GM18870 (cell line): ENCODE data around the gene RHOT1.
"Not testable (repeated sequence)": the region's sequence is repeated elsewhere in the genome, so short reads cannot be mapped to it uniquely, and the experiment has no call there.

Experiments used
- ATAC-seq: cut with Tn5 transposase; IDR thresholded peaks from one replicate; pipeline ENCODE4 v1.9.1; 2021; ENCODE audit warnings: moderate library complexity; ENCODE audit not compliant: unreplicated experiment

The RHOT1 gene

DNA sequence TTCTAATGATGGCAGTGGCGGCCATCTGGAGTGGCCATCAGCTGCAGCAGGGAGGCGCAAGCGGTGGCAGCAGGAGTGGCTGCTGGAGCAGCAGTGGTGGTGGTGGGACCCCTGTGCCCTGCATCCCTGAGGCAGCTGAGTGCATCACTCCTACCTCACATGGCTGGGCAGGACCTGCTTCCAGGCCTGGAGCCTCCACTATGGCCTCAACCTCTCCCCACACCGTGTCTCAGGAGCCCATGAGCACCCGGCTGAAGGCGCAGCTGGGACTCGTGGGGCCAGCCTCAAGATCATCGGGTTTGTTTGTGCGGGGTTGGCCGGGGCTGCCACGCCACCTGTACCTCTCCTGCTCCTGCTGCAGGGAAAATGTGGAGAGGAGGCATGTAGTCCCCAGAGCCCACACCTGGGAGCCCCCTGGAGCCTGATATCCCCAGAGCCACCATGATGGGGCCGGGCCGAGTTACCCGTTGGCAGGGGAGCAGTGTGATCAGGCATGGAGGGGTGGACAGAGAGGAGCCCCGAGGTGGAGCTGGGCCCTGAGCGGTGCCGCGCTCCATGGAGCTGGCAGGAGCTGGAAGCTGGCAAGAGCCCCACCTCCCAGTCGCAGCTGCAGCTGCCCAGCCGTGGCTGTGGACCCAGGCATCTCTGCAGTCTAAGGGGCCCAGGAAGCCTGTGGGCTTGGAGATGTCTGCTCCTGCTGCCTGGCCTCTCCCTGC, 16.7 kb downstream of the RHOT1 start:
- ATAC-seq = no peak

DNA sequence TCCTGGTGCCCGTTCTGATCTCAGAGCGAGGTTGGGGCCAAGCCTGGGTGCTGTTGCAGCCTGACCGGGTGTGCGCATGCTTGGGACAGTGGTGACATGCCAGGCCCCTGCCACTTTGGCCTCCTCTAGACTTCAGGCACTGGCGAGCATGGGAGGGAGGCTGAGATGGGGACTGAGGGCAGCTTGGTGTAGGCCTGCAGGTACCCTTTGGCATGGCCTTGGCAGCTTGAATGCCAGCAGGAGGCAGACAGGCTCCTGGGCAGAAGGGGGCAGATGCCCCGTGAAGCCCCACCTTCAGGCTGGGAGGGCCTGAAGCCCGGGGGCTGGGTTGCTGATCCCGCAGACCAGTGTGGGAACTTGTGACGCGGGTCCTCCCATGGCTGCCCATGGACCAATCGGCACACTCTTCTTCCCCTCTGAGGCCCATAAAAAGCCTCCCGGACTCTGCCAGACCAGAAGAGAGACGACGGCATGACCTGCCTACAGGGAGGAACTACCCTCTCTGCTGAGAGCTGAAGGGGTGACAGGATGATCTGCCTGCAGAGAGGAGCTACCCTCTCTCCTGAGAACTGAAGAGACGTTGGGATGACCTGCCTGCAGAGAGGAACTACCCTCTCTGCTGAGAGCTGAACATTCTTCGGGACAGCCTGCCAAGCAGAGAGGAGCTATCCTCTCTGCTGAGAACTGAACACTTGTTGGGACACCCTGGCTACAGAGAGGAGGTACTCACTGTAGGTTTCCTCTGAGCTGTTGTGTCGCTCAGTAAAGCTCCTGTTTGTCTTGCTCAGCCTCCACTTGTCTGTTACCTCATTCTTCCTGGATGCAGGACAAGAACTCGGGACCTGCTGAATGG, 17.5 kb downstream of the RHOT1 start:
- ATAC-seq = no peak

DNA sequence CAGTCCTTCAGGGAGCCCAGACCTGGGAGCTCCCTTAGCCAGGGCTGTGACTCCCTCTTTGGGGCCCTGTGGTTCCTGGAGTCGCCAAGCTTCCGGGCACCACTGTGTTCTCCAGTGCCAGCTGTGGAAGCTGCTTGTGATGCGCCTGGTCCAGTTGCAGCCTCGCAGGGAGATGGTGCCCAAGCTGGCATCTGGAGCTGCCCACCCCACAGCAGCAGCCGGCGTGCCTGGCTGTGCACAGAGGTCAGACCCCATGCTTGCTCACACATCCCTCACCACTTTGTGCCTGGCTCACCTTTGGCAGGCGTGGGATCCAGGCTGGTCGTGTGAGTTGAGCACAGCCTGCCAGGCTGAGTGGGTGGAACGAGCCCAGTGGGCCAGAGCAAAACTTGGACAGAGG, 18.2 kb downstream of the RHOT1 start:
- ATAC-seq = no peak

DNA sequence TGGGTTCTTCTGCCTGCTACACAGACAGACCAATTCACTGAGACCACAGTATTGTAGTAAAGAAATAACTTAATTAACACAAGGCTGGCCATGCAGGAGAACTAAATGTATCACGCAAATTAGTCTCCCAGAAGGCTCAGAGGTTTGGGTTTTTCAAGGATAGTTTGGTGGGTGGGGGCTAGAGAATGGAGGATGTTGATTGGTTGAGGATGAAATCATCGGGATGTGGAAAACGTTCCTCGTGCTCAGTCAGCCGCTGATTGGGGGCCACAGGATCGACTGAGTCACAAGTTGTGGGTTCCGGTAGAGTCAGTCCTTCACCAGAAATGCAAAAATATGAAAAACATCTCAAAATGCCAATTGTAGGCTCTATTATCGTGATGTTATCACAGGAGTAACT, 18.7 kb downstream of the RHOT1 start:
- no peak for ATAC-seq

DNA sequence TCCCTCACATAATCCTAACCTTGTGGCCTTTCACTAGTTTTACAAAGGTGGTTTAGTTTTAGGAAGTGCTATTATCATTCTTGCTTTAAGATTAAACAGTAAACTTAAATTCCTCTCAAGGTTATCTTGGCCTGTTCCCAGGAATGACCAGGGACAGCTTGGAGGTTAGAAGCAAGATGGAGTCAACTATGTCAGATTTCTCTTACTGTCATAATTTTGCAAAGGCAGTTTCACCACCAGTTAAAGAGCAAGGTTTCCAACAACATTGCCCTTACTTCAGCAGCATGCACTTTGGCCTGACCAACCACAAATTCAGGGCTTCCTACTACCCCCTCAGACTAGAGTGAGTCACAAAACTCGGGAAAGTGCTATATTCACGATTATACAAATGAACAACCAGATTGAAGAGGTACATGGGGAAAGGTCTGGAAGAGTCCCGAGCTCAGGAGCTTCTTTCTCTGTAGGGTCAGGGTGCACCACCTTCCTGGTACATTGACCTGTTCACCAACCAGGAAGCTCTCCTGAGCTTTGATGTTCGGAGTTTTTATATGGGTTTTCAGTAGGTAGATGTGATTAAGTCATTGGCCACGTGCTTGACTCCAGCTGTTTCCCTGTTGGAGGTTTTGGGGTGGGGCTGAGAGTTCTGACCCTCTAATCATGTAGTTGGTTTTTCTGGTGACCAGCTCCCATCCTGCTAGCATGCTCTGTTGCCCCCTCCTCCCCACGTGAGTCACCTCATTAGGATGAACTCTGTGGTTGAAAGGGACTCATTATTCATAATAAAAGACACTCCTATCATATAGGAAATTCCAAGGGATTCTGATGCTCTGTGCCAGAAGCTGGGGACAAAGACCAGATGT, 19.4 kb downstream of the RHOT1 start:
- no peak for ATAC-seq

DNA sequence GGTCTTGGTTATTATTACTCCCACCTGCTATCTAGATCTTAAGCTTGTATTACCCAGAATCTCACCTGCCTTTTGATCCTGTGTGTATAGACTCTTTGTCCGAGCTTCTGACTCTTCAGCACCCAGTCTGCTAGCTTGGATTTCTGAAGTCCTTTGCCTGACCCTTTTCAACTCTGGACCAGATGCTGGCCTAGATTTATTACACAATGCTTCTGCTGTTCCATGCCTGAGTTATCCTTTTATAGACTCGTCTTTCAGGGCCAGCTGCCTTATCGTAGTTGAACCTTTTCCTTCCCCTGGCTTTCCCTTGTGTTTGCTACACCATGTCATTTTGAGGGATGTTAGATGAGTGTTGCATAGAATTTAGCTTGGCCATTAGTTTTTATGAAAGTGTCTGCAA, 32.6 kb downstream of the RHOT1 start:
- ATAC-seq = no peak

DNA sequence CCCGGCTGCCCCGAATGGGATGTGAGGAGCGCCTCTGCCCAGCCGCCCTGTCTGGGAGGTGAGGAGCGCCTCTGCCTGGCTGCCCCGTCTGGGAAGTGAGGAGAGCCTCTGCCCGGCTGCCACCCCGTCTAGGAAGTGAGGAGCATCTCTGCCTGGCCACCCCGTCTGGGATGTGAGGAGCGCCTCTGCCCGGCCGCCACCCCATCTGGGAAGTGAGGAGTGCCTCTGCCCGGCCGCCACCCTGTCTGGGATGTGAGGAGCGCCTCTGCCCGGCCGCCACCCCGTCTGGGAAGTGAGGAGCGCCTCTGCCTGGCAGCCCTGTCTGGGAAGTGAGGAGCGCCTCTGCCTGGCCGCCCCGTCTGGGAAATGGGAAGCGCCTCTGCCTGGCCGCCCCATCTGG, 36.4 kb downstream of the RHOT1 start:
- not testable (repeated sequence) for ATAC-seq

DNA sequence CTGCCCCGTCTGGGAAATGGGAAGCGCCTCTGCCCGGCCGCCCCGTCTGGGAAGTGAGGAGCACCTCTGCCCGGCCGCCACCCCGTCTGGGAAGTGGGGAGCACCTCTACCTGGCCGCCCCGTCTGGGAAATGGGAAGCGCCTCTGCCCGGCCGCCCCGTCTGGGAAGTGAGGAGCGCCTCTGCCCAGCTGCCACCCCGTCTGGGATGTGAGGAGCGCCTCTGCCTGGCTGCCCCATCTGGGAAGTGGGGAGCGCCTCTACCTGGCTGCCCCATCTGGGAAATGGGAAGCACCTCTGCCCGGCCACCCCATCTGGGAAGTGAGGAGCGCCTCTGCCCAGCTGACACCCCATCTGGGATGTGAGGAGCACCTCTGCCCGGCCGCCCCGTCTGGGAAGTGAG, 36.8 kb downstream of the RHOT1 start:
- not testable (repeated sequence) for ATAC-seq

DNA sequence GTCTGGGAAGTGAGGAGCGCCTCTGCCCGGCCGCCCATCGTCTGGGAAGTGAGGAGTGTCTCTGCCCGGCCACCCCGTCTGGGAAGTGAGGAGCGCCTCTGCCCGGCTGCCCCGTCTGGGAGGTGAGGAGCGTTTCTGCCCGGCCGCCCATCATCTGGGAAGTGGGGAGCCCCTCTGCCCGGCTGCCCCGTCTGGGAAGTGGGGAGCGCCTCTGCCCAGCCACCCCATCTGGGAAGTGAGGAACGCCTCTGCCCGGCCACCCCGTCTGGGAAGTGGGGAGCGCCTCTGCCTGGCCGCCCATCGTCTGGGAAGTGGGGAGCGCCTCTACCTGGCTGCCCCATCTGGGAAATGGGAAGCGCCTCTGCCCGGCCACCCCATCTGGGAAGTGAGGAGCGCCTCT, 37.2 kb downstream of the RHOT1 start:
- ATAC-seq = not testable (repeated sequence)

DNA sequence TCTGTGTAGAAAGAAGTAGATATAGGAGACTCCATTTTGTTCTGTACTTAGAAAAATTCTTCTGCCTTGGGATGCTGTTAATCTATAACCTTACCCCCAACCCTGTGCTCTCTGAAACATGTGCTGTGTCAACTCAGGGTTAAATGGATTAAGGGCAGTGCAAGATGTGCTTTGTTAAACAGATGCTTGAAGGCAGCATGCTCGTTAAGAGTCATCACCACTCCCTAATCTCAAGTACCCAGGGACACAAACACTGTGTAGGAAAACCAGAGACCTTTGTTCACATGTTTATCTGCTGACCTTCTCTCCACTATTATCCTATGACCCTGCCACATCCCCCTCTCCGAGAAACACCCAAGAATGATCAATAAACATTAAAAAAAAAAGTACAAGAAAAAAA, 38.0 kb downstream of the RHOT1 start:
- not testable (repeated sequence) for ATAC-seq

DNA sequence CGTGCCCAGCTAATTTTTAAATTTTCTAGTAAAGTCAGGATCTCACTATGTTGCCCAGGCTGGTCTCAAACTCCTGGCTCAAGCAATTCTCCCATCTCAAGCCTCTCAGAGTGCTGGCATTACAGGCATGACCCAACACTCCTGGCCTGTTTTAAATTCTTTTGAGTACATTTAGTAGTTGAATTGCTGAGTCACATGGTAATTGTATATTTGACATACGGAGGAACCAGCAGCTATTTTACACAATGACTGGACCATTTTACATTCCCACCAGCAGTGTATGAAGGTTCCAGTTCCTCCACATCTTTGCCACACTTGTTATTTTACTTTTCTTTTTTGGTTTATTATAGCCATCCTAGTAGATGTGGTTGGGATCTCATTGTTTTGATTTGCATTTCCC, 43.6 kb downstream of the RHOT1 start:
- ATAC-seq = no peak

DNA sequence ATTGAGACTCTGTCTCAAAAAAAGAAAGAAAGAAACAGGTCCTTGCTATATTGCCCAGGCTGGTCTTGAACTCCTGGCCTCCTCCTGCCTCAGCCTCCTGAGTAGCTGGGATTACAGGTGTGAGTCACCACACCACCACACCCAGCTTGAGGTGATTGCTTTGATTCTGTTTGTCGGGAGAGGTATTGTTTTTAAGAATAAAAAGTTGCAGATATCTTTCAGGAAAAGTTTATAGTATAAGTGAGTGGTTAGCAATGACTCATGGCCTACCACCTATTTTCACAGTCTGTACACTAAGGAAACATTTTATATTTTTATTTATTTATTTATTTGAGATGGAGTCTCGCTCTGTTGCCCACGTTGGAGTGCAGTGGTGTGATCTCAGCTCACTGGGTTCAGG, 45.0 kb downstream of the RHOT1 start:
- ATAC-seq = no peak

DNA sequence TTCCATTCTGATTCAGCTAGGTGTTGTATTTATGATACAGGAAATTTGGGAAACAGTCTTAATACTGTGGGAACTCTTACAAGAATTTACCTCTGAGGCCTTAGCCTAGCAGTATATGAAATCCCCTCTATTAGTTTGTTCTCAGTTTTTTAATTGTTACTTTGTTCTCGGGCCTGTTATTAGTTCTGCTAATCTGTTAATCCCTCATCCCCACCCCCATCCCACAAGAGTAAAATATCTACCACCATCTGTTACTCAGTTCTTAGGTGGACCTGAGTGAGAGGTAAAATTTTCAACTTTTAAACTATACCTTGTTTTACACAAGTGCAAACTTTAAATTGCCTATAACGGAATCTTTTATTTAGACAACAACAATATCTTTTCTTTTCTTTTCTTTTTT, 47.0 kb downstream of the RHOT1 start:
- ATAC-seq = no peak

DNA sequence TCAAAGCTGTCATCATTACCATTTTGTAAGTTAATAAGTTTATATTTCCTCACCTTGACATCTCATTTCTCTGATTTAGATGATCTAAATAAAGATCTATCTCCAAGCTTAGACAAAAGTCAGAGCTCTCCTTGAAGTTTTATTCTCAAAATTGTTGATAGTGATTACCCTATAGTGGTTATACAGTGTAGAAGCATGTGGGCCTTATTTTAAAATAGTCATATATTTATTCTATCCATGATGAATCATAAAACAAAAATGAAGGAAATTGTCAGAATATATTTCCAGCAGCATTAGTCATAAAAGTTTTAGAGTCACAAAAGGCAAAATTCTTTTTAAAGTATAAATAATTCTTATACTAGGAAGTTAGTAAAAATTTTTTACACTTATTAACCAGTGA, 49.0 kb downstream of the RHOT1 start:
- ATAC-seq = no peak

DNA sequence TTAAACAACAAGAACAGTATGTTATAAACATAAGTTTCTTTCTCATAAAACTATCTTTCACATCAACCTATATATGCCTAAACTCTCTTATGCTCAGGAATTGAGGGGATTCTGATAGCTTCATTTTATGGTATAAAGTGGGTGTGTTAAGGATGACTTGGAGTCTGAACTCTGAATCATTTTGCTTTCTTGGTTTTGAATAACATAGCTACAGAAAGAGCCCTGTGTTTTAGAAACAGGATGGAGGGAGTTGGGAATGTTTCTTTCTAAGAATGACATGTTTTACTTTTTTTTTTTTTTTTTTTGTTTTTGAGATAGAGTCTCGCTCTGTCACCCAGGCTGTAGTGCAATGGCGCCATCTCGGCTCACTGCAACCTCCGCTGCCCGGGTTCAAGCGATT, 50.1 kb downstream of the RHOT1 start:
- ATAC-seq = no peak

DNA sequence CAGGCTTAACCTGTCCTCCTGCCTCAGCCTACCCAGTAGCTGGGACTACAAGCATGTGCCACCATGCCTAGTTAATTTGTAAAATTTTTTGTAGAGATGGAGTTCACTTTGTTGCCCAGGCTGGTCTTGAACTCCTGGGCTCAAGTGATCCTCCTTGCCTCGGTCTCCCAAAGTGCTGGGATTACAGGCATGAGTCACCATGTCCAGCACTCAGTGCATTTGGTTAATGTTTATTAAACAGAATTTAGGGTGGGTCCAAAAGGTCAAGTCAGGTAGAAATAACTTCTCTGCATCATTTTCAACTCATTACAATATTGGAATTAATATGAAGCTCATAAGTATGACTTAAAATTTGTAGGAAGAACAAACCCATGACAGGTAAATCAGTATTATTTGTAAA, 55.7 kb downstream of the RHOT1 start:
- no peak for ATAC-seq

DNA sequence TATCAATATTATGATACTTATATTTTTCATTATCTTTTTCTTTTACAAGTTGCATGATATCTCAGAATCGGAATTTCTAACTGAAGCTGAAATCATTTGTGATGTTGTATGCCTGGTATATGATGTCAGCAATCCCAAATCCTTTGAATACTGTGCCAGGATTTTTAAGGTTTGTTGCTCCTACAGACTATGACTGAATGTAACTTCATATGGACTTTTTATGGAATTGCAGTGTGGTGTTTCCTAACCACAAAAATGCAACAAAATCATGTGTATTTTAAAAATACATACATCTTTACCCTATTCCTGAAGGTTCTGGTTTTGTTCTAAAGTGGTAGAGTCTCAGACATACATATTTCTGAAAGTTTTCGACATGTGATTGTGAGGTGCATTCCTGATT, 64.6 kb downstream of the RHOT1 start:
- ATAC-seq = no peak

DNA sequence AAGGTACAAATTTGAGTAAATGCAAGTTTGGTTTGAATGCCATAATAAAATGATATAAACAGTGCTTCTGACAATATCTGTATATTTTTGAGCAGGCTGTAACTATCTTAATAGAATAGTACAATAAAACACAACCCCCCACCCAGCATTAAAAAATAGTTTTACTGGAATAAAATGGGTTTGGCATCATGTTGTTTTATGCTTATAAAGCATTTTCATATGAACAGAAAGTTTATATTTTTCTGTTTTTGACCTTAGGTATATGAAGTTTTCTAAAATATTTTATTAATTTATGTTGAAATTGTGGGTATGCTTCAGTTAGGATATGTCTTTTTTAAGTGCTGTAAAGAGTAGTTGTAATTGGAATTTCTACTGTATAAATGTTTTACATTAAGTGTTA, 66.1 kb downstream of the RHOT1 start:
- ATAC-seq = no peak

DNA sequence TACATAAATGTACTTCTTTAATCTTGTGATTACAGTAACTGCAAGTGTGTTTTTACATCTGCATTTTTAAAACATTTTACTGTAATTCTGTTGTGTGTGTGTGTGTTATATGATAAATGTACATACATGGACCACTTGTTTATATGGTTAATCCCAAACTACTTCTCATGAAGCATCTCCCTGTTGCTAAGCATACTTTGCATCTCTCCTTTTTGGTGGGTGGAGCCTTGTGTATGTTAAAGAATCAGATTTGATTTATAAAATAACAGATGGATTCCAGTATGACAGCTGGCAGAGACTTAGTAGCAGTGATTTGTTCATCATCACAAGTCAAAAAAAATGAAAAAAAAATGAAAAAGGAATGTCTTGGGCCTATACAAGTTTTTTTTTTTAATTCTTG, 67.3 kb downstream of the RHOT1 start:
- ATAC-seq = no peak

DNA sequence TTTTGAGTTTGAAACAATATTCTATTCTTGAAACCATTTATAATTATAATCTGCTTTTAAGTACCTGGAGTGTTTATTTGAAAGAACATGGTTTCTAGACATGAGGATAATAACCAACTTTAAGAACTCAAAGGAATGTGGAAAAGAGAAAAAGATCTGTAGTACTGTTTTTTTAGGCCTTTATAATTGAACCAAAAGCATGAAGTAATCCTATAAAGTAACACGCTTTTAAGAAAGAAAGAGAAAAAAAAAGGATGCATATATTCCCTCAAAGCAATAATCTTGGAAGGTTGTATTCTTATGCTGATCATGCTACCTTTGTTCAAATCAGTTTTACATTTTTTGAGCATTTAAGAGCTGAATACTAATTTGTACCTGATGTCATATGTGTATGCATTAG, 69.4 kb downstream of the RHOT1 start:
- ATAC-seq = no peak

DNA sequence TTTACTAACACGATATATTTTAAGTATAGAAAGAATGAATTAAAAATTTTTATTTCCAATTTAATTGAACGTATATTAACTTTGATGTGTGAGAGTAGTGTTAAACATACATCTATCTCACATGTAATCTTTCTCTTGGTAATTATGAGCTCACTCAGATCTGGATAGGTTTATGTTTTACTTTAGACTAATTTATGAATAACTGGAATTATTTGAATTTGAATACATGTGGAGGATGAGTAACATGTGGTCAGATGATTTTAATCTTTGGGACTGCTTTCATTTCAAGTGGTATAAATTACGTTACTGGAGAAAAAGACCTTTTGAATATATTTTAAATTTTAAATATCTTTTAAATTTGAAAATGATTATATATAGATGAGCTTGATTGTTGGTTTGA, 73.4 kb downstream of the RHOT1 start:
- no peak for ATAC-seq

DNA sequence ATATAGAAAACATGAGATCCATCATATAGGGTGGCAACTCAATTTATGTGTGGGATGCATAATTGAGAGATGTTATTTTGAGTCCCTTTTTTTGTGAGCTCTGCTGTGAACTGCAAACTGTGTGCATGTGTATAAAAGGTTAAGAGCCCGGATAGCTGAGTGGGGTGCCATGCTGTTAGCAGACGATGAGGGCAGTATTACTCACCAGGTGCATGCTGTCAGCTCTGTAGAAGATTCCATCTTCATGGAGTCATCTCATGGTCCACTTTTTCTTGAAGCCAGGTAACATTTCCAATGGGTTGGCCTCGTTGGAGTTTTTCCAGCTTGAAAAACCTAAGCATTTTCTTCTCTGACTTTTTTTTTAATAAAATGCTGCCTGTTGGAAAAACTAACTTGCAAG, 80.3 kb downstream of the RHOT1 start:
- ATAC-seq = no peak
